PFSK-1 (cell line): ENCODE data around the gene BTBD9.

Source experiments
- FOXP2 ChIP-seq: optimal IDR thresholded peaks from 2 replicates; pipeline ENCODE3; 2011; ENCODE audit warnings: borderline replicate concordance, control low read depth, inconsistent platforms; ENCODE audit not compliant: insufficient read depth; ENCODE audit errors: extremely low read length, extremely low read depth
- POLR2AphosphoS5 ChIP-seq: IDR thresholded peaks from 2 replicates; pipeline ENCODE4 v1.6.1; 2012; ENCODE audit warnings: low read depth, mild to moderate bottlenecking, control low read depth, low read length, moderate library complexity
- SIN3A ChIP-seq: IDR thresholded peaks from 2 replicates; pipeline ENCODE4 v1.6.1; 2012; ENCODE audit warnings: mild to moderate bottlenecking, low read length, moderate library complexity, borderline replicate concordance; ENCODE audit not compliant: insufficient read depth
- TAF1 ChIP-seq: IDR thresholded peaks from 2 replicates; pipeline ENCODE4 v1.6.1; 2012; ENCODE audit warnings: low read length, control low read depth, borderline replicate concordance; ENCODE audit not compliant: insufficient read depth
- TF ChIP-seq, protein P1 (sequence below), 2 experiments: IDR thresholded peaks; 2 replicates each; pipeline versions ENCODE4 v1.6.1 to v1.8.0; 2011 to 2012; ENCODE audit warnings: low read depth in 2 of 2, low read length in 2 of 2, control low read depth in 1 of 2, inconsistent platforms in 1 of 2, mild to moderate bottlenecking in 1 of 2, moderate library complexity in 1 of 2; ENCODE audit not compliant: insufficient read depth in 1 of 2

Gene BTBD9

DNA sequence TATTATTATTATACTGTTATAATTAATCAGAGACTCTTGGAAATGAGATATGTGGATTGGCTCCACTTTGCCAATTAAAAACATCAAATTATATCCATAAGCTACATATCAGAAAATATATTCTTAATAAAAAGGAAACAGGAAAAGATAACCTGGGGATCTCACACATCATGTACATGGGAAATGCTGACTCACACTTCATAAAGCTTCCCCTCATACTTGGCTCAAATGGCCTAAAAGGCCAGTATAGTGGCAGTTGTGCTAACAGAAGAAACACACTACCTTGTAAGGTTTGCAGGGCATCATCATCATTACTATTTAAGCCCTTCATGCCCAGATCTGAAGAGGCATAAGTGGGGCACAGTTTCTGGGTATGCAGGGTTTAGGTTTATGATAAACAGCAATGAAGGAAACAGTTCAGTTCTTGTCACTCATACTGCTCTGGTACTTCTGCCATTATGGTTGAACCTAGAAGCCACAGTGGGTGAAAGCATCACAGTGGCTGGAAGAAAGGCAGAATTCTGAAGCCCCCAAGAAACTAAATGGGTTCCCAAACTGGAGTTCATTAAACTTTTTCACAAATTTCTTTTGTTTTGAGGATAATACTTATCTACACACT is 60.6 kb downstream of the BTBD9 start:
- TF ChIP-seq SIN3A (no peak), POLR2AphosphoS5 (no peak), TAF1 (no peak), FOXP2 (no peak)
- TF ChIP-seq, protein P1, sequence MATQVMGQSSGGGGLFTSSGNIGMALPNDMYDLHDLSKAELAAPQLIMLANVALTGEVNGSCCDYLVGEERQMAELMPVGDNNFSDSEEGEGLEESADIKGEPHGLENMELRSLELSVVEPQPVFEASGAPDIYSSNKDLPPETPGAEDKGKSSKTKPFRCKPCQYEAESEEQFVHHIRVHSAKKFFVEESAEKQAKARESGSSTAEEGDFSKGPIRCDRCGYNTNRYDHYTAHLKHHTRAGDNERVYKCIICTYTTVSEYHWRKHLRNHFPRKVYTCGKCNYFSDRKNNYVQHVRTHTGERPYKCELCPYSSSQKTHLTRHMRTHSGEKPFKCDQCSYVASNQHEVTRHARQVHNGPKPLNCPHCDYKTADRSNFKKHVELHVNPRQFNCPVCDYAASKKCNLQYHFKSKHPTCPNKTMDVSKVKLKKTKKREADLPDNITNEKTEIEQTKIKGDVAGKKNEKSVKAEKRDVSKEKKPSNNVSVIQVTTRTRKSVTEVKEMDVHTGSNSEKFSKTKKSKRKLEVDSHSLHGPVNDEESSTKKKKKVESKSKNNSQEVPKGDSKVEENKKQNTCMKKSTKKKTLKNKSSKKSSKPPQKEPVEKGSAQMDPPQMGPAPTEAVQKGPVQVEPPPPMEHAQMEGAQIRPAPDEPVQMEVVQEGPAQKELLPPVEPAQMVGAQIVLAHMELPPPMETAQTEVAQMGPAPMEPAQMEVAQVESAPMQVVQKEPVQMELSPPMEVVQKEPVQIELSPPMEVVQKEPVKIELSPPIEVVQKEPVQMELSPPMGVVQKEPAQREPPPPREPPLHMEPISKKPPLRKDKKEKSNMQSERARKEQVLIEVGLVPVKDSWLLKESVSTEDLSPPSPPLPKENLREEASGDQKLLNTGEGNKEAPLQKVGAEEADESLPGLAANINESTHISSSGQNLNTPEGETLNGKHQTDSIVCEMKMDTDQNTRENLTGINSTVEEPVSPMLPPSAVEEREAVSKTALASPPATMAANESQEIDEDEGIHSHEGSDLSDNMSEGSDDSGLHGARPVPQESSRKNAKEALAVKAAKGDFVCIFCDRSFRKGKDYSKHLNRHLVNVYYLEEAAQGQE (IDR thresholded peaks at IDR 0.05; ENCODE audit: insufficient read depth in 1 of 2, low read depth in 2 of 2, low read length in 2 of 2): no peak

DNA sequence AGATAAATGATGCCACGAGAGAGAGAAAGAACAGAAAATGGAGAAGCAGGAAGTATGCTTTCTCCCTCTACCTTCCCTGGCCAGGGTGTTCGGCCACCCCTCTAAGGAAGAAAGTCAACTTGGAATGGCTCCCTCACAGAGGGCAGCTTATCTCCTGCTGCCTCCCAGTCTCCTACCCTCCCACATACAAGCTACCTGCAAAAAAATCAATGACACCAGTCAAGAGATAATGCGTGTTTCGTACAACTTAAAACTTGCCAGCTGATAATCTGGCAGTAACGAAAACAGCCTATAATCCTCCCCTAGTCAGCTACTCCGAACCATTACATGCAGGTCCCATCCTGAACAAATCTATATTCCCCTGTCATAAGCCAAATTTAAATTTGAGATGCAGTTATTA is 61.7 kb downstream of the BTBD9 start:
- no peak for TF ChIP-seq FOXP2
- TF ChIP-seq SIN3A: no peak
- TF ChIP-seq POLR2AphosphoS5: no peak
- no peak for TF ChIP-seq TAF1
- TF ChIP-seq, protein P1 (IDR thresholded peaks at IDR 0.05; ENCODE audit: insufficient read depth in 1 of 2, low read depth in 2 of 2, low read length in 2 of 2): no peak

DNA sequence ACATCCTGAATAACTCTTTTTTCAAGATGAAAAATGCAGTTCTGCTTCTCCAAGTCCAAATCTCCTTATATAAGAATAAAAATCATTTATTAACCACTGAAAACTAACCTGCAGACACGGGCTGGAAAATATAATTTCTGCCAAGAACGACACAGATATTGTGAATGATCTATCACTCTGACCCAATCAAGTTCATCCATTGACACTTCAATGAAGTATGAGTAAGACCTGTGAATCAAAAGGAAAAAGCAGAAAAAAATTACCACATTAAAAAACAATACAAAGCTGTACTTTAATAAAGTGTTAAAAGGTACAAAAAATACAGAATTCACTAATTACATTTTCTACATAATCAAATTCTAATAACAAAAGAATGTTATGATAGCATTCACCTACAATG is 62.2 kb downstream of the BTBD9 start:
- no peak for TF ChIP-seq SIN3A
- no peak for TF ChIP-seq POLR2AphosphoS5
- no peak for TF ChIP-seq TAF1
- TF ChIP-seq FOXP2: no peak
- TF ChIP-seq, protein P1 (IDR thresholded peaks at IDR 0.05; ENCODE audit: insufficient read depth in 1 of 2, low read depth in 2 of 2, low read length in 2 of 2): no peak

DNA sequence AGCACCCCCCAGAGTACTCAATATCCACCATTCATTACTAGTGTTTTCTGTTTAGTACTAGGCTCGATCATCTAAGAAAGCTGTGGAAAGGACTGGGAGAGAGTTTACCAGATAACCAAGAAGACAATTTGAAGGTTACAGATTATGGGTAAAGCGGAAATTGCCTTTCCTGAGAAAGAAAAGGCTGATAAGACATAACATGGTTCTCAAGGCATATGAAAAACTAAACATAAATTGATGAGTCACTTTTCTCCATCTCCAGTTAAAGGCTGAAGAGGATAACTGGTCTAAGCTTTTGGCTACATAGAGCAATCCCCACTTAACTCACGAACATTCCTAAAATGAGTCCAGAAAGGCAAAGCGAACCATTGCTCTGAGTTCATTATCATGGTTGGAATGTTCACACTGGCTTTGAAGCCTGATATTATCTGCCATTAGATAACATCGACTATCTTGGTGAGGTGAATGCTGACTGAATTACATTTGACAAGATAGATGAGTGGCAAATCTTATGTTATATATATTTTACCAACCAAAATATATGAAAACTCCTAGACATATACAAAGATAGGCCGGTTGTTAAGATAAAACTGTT is 65.8 kb downstream of the BTBD9 start:
- no peak for TF ChIP-seq SIN3A
- no peak for TF ChIP-seq TAF1
- no peak for TF ChIP-seq FOXP2
- no peak for TF ChIP-seq POLR2AphosphoS5

DNA sequence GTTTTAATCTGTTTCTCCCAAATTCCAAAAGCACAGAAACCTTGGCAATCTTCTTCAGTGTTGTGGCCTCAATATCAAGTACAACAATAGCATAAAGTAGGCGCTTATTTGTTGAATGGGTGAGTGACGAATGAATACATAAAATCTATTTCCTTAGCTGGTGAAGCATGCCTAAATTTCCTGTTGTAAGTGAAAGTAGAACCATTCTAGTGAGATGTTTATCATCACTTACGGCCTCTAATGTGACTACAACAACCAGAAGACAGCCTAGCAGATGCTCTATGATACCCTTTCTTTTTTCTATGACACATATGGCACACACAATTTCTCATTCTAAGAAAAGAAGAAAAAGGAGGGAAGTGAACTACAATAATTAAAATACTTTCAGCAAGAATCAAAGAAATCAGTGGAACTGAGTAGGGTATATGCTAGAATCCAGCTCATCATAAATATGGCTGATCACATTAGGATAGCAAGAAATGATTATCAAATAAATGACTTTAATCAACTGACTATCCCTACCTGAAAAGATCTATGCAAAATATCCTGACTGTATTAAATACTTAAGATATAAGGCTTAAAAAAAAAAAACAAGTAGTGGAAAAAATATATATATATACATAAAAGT is 67.4 kb downstream of the BTBD9 start:
- no peak for TF ChIP-seq FOXP2
- TF ChIP-seq POLR2AphosphoS5: no peak
- TF ChIP-seq, protein P1 (IDR thresholded peaks at IDR 0.05; ENCODE audit: insufficient read depth in 1 of 2, low read depth in 2 of 2, low read length in 2 of 2): no peak
- TF ChIP-seq SIN3A: no peak
- no peak for TF ChIP-seq TAF1
